HPDE6-E6E7 (cell line): ENCODE data around the gene ACTN4.

ENCODE experiments used
- DNase-seq: peaks from one replicate; pipeline ENCODE4 v3.0.0; 2011; ENCODE audit warnings: missing footprints; ENCODE audit errors: extremely low spot score

ACTN4 gene

DNA sequence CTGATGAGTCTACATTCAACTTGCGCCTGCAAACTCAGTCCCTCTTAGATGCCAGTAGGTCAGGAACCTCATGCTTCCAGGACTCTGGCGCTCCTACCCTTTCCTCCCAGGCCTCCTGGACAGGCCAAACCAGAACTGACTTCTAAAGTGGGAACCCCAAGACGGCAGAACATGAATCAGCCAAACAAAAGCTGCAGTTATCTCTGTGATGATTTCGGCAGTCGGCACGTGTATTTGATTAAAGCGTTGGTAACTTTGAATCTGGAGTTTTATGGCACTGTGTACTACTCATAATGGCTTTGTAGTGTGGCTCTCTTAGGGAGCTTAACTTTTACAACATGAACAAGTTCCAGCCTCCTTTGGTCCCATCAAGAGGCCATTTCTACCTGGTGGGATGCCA lies 13.7 kb downstream of the ACTN4 start:
- DNase-seq = no peak

DNA sequence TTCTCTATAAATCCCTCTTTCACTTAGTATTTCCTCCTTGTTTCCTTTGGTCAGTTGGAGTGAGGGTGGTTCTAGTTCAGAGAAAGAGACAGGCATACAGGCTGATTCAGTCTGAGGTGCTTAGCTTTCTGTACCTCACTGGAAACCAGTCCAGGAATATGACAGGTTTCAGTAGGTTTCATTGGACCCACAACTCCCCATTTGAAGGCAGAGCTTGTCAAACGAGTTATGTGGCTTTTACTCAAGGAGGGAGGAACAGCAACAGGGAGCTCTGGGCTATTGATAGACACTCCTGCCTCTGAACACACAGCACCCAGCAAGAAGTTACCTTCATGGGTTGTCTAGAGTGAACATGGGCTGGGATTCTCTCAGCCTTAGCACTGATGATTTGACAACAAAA lies 14.5 kb downstream of the ACTN4 start:
- DNase-seq = peak; percentile 67

DNA sequence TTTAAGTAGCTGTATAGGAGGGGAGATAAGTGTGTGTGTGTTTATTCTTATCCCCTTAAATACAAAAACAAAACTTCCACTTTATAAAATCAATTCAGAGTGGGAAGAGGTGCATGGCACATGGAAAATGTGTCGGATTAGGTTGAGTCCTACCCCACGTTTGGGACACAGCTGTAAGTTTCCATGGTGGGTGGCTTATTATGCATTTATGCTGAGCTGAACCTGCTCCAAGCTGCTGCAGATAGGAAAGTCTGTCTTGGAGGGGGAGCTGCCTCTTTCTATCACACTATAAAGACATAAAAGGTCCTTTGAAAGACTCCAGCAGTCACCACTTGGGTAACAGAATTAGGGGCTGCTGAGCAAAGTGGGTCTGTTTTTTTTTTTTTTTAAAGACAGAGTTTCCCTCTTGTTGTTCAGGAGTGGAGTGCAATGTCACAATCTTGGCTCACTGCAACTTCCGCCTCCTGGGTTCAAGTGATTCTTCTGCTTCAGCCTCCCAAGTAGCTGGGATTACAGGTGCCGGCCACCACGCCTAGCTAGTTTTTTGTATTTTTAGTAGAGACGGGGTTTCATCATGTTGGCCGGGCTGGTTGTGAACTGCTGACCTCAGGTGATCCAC lies 15.2 kb downstream of the ACTN4 start:
- no peak for DNase-seq

DNA sequence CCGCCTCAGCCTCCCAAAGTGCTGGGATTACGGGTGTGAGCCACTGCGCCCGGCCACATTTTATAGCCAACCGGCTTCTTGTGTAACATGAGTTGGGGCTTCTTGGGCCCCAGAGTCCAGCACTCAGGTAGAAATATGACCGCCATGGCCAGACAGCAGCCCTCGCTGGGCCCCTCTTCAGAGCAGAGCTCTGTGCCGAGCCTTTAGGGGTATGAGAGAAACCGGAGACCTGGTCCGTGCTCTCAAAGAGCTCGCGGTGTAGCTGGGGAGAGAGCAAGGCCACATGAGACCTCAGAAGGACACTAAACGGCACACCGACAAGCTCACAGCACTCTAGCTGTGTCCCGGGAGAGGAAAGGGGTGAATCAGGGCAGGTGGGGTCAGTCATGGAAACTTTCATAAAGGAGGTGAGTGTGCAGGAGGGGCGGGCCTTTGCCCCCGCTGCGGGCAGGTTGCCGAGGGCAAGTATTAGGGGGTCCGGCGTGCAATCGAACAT lies 15.8 kb downstream of the ACTN4 start:
- DNase-seq = no peak

DNA sequence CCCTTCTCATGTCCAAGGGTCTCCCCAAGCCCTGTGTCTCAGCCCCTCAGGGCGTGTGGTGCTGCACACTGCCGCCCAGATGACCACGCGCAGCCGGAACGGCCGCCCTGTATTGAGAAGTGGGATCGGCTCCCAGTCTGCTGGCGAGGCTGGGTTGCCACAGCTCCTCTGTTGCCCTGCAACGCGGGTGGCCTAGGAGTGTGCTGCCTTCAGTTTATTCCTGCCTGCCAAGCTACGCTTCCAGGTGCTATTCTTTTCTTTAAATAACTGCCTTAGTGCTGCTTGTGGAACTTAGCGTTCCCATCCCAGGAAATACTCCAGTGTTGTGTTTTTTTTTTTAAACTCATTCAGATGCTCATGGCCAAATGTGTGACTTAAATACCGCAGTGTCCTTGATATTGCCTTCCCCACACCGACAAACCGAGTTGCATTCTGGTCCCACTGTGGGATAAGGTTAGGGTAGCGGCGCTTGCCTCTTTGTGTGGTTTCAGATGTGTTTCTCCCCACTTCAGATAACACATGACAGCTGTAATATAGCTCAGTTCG lies 16.6 kb downstream of the ACTN4 start:
- no peak for DNase-seq

DNA sequence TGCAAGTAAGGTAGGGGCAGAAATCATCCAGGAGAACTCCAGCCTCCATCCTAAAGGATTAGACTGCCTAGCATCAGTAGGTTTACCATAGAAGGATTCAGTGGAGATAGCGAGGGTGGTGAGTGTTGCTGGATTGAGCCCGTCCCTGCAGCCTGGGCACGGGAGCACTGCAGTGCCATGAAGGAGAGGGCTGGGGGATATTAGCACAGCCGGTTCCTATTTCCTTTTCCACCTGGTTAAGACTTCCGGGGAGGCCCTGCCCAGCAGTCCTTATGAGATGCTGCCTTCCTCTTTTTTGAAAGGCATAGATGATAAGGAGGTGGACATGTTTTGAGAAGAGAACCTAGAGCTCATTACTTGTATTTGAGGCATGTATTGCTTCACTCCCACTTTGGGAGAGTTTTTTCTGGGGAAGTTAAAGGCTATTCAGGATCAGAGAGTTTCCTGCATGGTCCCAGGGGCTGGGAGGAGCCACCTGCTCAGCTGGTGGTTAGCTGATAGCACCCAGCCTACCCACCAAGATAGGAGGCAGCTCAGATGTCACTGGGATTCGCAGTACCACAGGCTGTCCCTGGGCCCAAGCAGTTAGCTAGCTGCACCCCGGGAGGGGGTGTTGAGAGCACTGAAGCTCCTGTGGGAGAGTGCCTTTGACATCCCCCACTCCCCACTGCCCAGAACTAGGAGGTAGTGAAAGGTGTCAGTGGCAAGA lies 17.2 kb downstream of the ACTN4 start:
- no peak for DNase-seq

DNA sequence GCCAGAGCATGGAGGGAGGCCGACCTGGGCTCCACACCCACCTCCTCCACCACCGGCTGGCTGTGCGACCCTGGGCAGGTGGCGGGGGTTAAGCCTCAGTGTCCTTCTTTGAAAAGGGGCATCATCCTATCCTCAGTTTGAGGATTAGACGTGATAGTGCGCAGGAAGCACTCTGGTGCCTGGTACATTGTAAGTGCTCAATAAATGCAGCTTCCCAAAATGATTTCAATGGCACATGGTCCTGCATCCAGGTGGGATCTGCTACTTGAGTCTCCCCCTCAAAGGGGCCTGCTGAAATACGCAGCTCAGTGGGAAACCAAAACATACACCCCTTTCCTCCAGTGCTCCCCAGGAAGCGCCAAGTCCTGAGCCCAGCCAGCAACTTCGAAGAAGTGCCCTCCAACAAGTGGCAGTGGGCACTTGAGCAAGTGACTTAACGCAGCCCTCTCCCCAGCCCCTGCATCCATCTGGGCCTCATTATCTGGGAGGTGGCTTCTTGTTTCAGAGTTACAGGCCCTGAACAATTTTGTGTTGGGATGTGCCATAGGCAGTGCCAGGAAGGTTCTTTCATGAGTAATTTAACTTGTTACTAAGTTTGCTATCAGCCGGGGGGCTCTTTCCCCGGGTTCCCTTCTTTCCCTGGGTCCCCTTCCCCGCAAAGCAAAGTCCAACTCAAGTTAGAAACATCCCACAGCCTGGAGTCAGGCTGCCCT lies 17.9 kb downstream of the ACTN4 start:
- DNase-seq = no peak

DNA sequence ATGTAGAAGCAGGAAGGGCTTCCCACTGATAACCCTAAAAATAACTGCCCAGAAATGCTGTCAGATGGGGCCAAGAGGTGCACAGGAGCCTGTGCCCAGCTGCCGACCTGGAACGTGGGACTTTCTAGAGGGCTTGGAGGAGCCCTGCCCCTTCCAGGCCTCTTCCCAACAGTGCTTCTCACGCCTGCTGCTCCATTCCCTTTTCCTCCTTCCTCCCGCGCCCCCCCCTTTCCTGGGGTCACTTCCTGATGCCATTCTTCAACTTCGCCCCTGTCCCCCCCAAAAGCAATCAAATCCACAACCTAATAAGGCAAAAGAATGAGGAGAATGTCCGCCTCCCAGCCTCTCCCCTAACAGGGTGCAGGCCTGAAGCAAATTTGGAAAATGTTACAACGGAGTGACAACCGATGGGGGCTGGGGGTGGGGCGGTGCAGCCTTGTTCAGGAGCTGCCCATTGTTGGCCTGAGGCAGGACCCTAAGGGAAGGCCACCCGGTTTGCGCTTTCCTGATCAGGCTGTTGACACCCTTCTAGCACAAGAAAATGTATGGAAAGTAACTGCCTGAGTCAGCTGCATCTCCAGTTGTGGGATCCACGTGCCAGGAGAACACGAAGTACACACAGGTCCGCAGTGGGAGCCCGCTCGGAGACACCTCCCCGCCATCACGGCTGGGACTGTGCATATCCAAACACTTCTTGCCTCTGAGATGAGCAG lies 18.7 kb downstream of the ACTN4 start:
- no peak for DNase-seq

DNA sequence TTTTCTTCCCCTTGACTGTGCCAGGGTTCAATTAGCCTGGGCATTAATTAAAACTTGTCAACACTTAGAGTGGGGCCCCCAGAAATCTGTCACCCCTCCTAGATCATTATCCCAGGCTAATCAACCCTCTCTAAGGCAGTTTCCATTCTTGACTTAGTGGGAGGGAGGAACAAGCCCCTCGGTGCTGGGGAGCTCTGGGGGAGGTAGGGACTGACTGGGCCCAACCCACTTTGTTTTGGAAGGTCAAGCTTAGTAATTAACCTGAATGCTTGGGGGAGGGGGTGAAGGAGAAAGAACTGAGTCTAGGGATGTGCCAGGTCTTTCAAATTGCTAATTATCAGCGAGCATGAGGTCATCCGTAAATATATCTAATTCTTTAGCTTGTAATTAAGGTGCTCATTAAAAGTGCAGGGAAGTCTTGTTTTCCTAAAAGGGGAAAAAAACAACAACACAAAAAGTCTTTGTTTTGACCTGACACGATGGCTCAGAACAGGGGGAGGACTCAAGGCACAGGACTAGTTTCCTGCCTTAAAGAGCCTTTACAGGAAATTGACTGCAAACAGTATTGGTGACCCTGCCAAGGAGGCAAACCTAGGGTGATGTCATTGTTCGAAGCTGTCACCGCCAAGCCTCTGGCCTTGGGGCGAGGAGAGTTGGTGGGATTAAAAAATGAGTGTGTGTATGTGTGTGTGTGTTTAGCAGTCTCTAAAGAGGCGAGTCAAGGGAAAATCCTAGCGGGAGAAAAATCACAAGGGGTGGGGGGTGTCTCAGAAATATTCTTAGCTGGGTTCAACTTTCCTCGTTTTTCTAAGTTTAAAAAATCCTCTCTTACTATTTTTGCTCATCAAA lies 19.4 kb downstream of the ACTN4 start:
- no peak for DNase-seq

DNA sequence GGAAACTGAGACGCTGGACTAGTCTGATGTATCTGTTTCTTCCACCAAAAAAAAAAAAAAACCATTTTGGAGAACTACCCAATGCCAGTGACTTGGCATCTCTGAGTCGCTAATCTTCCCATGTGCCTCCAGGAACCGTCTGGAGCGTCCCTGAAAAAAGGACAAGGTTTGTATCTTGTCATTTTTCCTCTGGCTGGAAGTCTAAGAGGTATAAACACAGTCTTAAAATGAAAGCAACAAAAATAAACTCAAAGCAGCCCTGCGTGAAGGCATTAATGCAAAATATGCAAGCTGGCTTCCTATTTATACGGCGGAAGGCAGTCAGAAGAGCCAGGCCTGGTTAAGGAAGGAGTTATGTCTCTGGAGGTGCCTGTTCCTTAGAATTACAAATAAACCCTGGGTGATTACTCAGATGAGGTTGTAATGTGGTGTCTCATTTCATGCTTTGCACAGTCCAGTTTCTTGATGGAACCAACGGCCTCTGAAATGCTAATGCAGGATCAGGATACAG lies 20.3 kb downstream of the ACTN4 start:
- no peak for DNase-seq

DNA sequence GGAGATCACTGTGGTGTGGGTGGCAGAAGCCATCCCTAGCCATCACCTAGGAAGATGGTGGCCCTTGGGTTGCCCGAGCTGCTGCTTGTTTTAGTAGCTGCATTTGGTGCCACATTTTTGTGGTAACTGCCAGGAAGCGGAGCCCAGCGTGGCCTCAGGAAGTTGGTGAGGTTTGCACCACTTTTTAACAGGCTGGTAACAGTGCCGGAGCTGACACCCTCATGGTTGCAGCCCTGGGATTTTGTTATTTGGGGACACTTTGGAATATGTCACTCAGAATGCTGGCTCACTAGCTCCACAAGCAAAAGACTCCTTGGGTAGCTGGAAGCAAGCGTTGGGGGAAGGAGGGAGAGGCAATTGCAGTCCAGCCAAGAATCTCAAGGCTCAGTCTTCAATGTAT lies 22.1 kb downstream of the ACTN4 start:
- DNase-seq = no peak

DNA sequence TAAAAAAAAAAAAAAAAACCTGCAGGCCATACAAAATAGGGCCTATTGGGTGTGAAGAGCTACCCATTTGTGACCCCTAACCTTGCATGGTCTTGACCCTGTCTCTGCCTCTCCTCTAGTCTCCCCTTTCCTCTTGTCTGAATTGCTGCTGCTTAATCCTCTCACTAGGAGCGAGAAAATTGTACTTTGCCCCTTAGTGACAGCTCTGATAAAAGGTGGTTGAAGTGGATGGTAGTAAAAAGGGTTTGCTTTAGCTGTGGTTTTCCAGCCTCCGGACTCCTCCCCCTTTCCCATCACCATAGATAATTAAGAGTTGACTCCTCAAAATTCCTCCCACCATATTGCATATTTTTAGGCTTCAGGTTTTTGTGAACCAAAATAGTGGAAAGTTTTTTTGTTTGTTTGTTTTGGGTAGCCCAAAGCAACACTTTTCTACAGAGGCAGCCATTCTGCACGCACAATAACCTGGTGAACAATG lies 23.5 kb downstream of the ACTN4 start:
- DNase-seq = no peak

DNA sequence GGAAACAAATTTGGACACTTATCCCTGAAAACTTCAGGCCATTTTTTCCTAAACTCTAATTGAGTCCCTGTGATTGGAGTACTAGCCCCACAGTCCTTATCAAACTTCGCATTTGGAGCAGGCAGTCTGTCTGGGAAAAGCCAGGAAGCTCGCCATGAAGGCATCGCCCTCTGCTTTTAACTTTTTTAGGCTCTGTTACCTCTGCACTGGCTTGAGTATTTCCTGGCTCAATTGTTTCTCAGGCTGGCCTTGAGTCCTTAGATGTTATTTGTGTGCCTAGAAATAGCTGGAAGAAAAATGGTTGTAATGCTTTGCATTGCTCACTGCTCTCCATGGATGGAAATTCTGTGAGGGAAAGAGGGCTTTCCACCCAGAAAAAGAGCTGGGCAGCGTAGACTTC lies 24.2 kb downstream of the ACTN4 start:
- DNase-seq = no peak

DNA sequence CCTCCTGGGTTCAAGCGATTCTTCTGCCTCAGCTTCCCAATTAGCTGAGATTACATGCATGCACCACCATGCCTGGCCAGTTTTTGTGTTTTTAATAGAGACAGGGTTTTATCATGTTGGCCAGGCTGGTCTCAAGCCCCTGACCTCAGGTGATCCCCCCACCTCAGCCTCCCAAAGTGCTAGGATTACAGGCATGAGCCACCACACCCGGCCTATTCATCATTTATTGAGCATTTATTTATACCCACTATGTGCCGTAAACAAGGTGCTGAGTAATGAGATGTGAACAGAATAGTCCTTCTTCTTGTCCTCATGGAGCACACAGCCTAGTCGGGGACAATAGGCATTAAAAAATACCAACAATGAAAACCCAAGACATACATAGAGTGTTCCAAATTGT lies 25.6 kb downstream of the ACTN4 start:
- DNase-seq = no peak

DNA sequence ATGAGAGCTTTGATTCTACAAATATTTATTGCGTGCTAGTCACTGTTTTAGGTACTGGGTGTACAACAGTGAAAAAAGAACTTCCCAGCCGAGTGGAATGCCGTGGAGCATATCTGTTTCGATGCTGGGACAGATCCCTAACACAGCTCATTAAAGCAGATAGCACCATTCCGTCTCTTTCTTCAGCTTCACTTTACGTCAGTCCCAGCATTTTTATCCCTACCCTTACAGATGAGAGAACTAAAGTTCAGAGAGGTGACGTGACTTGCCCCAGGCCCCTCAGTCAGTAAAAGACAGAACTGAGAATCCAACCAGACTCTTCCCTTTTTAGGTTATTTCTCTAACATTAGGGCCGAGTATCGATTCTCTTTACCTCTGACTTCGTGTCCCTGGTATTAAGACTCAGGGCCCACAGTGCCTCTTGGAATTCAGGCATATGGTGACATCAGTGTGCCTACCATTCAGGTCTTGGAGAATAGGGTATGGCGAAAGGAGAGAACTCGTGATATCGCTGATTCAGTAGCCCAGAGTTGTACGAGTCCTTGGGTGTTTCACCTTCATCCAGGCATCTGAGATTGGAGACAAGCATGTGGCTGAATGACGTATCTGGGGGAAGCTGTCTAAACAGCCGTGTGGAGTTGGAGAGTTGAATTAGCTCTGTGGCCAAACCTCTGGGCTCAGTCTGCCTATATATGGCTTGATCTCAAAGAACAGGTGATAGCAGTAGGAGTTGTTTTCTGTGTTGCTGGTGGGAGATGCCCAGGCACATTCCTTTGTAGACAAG lies 27.1 kb downstream of the ACTN4 start:
- no peak for DNase-seq

DNA sequence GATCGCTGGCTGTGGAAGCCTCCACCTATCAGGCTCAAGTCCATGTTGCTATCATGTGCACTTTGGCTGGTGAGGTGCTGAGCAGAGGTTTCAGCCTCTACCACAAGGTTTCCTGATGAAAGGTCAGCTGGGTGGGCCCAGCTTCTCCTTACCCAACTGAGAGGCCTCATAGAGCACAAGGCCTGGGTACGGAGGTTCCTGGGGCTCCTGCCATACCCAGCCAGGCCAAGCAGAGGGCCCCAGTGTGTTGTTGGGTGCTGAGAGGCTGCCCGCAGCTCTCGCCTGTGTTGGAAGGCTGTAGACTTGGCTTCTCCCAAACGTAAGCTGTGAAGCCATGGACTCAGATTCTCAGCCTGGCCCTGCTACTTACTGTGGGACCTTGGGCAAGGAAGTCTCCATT lies 28.2 kb downstream of the ACTN4 start:
- no peak for DNase-seq

DNA sequence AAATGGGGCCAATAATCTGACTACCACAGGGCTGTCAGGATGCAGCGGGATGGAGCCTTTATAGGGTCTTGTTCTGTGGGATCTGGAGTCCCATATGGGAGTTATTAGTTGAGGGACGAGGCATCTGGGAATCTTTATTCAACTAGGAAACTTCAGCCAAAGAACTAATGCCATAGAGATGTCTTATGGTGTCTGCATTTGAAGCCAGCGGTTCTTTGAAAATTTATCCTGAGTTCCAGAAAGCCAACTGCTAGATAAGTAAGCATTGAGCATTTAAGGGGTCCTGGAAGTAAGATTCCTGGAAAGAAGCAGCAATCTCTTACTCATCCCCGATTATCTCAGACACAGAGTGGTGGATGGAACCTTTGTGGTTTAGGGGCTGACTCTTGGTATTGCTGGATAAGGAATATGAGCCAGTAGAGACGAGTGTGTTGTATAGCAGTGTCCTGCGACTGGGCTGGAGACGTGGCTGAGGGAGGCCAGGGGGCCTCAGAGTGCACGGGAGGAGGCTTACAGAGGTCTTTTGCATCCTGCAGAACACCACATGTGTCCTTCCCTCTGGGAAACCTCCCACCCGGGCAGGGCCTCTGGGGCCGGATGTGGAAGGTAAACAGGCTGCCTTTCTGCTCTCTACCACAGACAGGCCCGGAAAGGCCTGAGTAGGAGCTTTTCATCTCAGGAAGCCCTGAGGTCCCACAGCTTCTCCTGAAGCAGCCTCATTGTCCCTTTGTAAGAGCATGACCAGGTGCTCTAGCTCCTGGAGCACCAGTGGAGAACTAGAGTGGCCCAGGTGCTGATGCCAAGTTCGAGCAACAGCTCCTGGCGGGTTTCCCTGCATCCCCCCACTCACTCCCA lies 28.8 kb downstream of the ACTN4 start:
- no peak for DNase-seq

DNA sequence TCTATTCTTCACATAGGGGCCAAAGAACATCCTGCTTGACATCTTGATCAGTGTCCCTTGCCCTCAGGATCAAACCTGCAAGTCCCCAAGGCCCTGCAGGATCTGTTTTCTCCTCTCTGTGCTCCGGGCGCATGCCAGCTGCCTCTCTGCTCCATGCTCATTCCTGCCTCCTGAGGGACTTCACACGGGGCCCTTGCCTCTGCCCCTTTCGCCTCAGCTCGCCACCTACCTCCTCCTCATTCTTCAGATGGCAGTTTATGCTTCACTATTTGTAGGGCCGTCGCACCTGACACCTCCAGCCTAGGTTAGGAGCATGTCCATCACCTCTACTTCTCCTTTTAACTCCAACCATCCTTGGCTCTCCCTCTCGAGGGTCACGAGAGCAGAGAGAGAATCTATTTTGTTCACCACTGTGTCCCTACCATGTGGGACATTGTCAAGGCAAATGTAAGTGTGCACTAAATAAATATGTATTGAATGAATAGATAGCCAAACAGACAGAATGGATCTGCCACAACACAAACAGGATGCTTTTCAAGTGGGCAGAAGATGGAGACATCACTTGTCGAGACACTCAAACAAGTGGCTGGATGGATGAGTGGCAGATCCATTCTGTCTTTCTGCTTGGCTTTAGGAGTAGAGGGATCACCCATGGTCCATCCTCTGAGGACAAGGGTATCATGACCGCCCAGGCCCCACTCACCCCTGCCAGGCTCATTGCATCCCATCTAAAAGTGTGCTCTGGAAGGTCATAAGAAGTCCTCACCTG lies 29.6 kb downstream of the ACTN4 start:
- DNase-seq = no peak
